ENCODE results near the gene PTOV1. TPM values are rescaled to one million over a fixed set of nuclear protein-coding genes. Genes with fewer than 3 reads are reported as not detected.

The PTOV1 gene
- total RNA-seq, 4 donors from 2014 or later: 52.9 to 89.1 (median 60.0) TPM

DNA sequence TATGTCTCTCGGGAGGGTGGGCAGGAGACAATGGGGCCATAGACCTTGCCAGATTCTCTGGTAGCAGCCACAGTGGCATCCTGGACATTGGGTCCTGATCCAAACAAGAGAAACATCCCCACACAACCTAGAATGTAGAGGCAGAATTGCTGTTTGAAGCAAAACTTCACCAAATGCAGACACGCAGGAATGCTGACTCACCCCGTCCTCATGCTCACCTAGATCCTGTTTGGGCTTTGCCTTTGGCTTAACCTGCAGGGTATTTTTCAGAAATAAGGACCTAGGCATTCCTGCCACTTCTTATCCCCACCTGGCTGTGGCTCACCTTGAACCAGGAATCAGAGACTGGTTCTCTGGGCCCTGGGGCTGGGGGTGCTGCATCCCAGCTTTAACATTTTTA lies 33.8 kb downstream of the PTOV1 start:
- TF ChIP-seq EP300 (IDR thresholded peaks at IDR 0.05) (no peak), POLR2A (IDR thresholded peaks at IDR 0.05) (no peak), POLR2AphosphoS5 (IDR thresholded peaks at IDR 0.05) (no peak)
- TF ChIP-seq, protein P1, sequence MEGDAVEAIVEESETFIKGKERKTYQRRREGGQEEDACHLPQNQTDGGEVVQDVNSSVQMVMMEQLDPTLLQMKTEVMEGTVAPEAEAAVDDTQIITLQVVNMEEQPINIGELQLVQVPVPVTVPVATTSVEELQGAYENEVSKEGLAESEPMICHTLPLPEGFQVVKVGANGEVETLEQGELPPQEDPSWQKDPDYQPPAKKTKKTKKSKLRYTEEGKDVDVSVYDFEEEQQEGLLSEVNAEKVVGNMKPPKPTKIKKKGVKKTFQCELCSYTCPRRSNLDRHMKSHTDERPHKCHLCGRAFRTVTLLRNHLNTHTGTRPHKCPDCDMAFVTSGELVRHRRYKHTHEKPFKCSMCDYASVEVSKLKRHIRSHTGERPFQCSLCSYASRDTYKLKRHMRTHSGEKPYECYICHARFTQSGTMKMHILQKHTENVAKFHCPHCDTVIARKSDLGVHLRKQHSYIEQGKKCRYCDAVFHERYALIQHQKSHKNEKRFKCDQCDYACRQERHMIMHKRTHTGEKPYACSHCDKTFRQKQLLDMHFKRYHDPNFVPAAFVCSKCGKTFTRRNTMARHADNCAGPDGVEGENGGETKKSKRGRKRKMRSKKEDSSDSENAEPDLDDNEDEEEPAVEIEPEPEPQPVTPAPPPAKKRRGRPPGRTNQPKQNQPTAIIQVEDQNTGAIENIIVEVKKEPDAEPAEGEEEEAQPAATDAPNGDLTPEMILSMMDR (IDR thresholded peaks at IDR 0.05): no peak
- no peak for ATAC-seq
- peaks cover 7% of the 10 kb centered on the region for H3K27me3 ChIP-seq
- H3K36me3 ChIP-seq: peaks cover 0 to 96% of the 10 kb centered on the region in 2 donors
- H3K4me3 ChIP-seq: no peak overlapping the region
- peaks cover 0 to 10% (median 2%) of the 10 kb centered on the region in 3 donors for H3K4me1 ChIP-seq
- H3K9me3 ChIP-seq: peaks cover 0 to 4% (median 0%) of the 10 kb centered on the region in 3 donors
- 93 to 100% methylated on average over 1 to 2 of the region's 3 CpGs for WGBS, 2 donors (ENCODE audit: low coverage in 1 of 2)
- H3K27ac ChIP-seq: no peak overlapping the region

GRCh38 chr19:49887037-49887664 lies 36.2 kb downstream of the PTOV1 start:
- no peak for ATAC-seq

GRCh38 chr19:49887665-49888509 lies 36.9 kb downstream of the PTOV1 start:
- H3K4me3 ChIP-seq: no peak overlapping the region
- H3K9me3 ChIP-seq: peaks cover 0 to 1% (median 0%) of the 10 kb centered on the region in 3 donors
- no CpG with 5 or more reads among the region's 54 CpGs for WGBS, 2 donors (ENCODE audit: low coverage in 1 of 2)
- peaks cover 0 to 65% of the 10 kb centered on the region in 2 donors for H3K36me3 ChIP-seq
- TF ChIP-seq POLR2AphosphoS5 (IDR thresholded peaks at IDR 0.05): no peak
- TF ChIP-seq EP300 (IDR thresholded peaks at IDR 0.05): no peak
- no peak for TF ChIP-seq POLR2A (IDR thresholded peaks at IDR 0.05)
- TF ChIP-seq, protein P1 (IDR thresholded peaks at IDR 0.05): no peak
- peaks cover 28% of the 10 kb centered on the region for H3K27me3 ChIP-seq
- H3K4me1 ChIP-seq: peaks cover 0 to 17% (median 11%) of the 10 kb centered on the region in 3 donors
- H3K27ac ChIP-seq: no peak overlapping the region
- ATAC-seq: no peak

More at GRCh38 chr19:49887037-49887664, 36.2 kb downstream of the PTOV1 start:
- Histone ChIP-seq H3K27me3 (peaks cover 25% of the 10 kb centered on the region), H3K27ac (no peak overlapping the region), H3K36me3 (peaks cover 0 to 72% of the 10 kb centered on the region in 2 donors), H3K4me3 (no peak overlapping the region), H3K9me3 (peaks cover 0 to 4% (median 0%) of the 10 kb centered on the region in 3 donors), H3K4me1 (peaks cover 0 to 17% (median 11%) of the 10 kb centered on the region in 3 donors)
- 80% methylated on average over 3 of the region's 23 CpGs; no CpG with 5 or more reads in 1 of the 2 donors for WGBS, 2 donors (ENCODE audit: low coverage in 1 of 2)
- TF ChIP-seq, protein P1 (IDR thresholded peaks at IDR 0.05): no peak
- TF ChIP-seq POLR2AphosphoS5 (IDR thresholded peaks at IDR 0.05) (no peak), POLR2A (IDR thresholded peaks at IDR 0.05) (no peak), EP300 (IDR thresholded peaks at IDR 0.05) (no peak)

DNA sequence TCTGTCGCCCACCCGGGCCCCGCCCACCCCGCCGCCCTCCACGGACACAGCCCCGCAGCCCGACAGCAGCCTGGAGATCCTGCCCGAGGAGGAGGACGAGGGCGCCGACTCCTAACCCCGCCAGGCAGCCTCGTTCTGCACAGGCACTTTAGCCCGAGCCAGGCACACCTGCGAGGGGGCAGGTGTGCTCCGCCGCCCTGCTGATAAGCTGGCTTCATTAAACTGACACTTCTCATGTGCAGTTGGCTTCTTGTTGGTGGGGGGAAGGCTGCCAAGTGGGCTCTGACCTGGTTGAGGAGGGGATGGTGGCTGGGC lies 37.5 kb downstream of the PTOV1 start:
- TF ChIP-seq EP300 (IDR thresholded peaks at IDR 0.05) (no peak), POLR2A (IDR thresholded peaks at IDR 0.05) (no peak), POLR2AphosphoS5 (IDR thresholded peaks at IDR 0.05) (no peak)
- TF ChIP-seq, protein P1 (IDR thresholded peaks at IDR 0.05): no peak
- WGBS, 2 donors (ENCODE audit: low coverage in 1 of 2): no CpG with 5 or more reads among the region's 18 CpGs
- peaks cover 0 to 59% of the 10 kb centered on the region in 2 donors for H3K36me3 ChIP-seq

More for the DNA sequence above, 37.5 kb downstream of the PTOV1 start:
- no peak for ATAC-seq
- Histone ChIP-seq H3K9me3 (no peaks in the 10 kb centered on the region), H3K27ac (no peak overlapping the region), H3K4me1 (peaks cover 0 to 17% (median 11%) of the 10 kb centered on the region in 3 donors), H3K4me3 (no peak overlapping the region), H3K27me3 (peaks cover 34% of the 10 kb centered on the region)

Data from gastroesophageal sphincter (tissue), 4 donors.